Astrocyte (in vitro differentiated cells and primary cell): Measurements from ENCODE around the gene INPP5A. TPM values are rescaled to one million over a fixed set of nuclear protein-coding genes. Genes with fewer than 3 reads are reported as not detected.
A peak's percentile ranks its signal among the peaks of the same experiment; 100 is the strongest.

Source experiments
- DNase-seq: peaks from one replicate; pipeline ENCODE4 v3.0.0-alpha.2; 2010; ENCODE audit warnings: low read depth
- FAIRE-seq: peaks from 2 replicates; lab custom pipeline; 2011; peaks lifted over from hg19 to GRCh38; lab: Jason Lieb, UNC
- H2AFZ ChIP-seq: 2 replicates; pipeline ENCODE4 v1.6.0; 2012; ENCODE audit warnings: low read depth, low read length, inconsistent platforms
- H3K27ac ChIP-seq: 2 replicates; pipeline ENCODE4 v1.5.1; 2011; ENCODE audit warnings: low read depth, low read length, inconsistent platforms
- H3K27me3 ChIP-seq: 2 replicates; pipeline ENCODE4 v1.6.0; 2011; ENCODE audit warnings: low read length, inconsistent platforms; ENCODE audit not compliant: insufficient read depth
- H3K36me3 ChIP-seq: 2 replicates; pipeline ENCODE4 v1.5.1; 2011; ENCODE audit warnings: low read length, inconsistent platforms; ENCODE audit not compliant: insufficient read depth
- H3K4me1 ChIP-seq: 2 replicates; pipeline ENCODE4 v1.5.1; 2011; ENCODE audit warnings: low read length, inconsistent platforms; ENCODE audit not compliant: insufficient read depth
- H3K4me2 ChIP-seq: 2 replicates; pipeline ENCODE4 v1.6.0; 2012; ENCODE audit warnings: low read length, inconsistent platforms
- H3K4me3 ChIP-seq: 2 replicates; pipeline ENCODE4 v1.5.1; 2011; ENCODE audit warnings: low read depth, mild to moderate bottlenecking, low read length, inconsistent platforms; ENCODE audit not compliant: insufficient read depth
- H3K79me2 ChIP-seq: 2 replicates; pipeline ENCODE4 v1.6.0; 2012; ENCODE audit warnings: mild to moderate bottlenecking, low read length, inconsistent platforms; ENCODE audit not compliant: insufficient read depth
- H3K9ac ChIP-seq: 2 replicates; pipeline ENCODE4 v1.6.0; 2012; ENCODE audit warnings: mild to moderate bottlenecking, low read length, inconsistent platforms
- H3K9me3 ChIP-seq: 2 replicates; pipeline ENCODE4 v1.5.1; 2012; ENCODE audit warnings: low read depth, mild to moderate bottlenecking, low read length, inconsistent platforms; ENCODE audit not compliant: insufficient read depth
- H4K20me1 ChIP-seq: 2 replicates; pipeline ENCODE4 v1.6.0; 2012; ENCODE audit warnings: low read length, inconsistent platforms; ENCODE audit not compliant: insufficient read depth
- H3K27ac Mint-ChIP-seq: one replicate; pipeline ENCODE4 v1.8.0; 2021; ENCODE audit warnings: mild to moderate bottlenecking, mixed read lengths; ENCODE audit not compliant: unreplicated experiment
- H3K27me3 Mint-ChIP-seq: one replicate; pipeline ENCODE4 v1.8.0; 2021; ENCODE audit warnings: low read depth, mixed read lengths; ENCODE audit not compliant: unreplicated experiment
- H3K36me3 Mint-ChIP-seq: one replicate; pipeline ENCODE4 v1.8.0; 2021; ENCODE audit warnings: low read depth, mixed read lengths; ENCODE audit not compliant: unreplicated experiment
- H3K4me1 Mint-ChIP-seq: one replicate; pipeline ENCODE4 v1.8.0; 2021; ENCODE audit warnings: low read depth, mixed read lengths; ENCODE audit not compliant: unreplicated experiment
- H3K4me3 Mint-ChIP-seq: one replicate; pipeline ENCODE4 v1.8.0; 2021; ENCODE audit warnings: mild to moderate bottlenecking, moderate library complexity, mixed read lengths; ENCODE audit not compliant: unreplicated experiment
- H3K9me3 Mint-ChIP-seq: one replicate; pipeline ENCODE4 v1.8.0; 2021; ENCODE audit warnings: mild to moderate bottlenecking, mixed read lengths; ENCODE audit not compliant: unreplicated experiment
- CTCF ChIP-seq: IDR thresholded peaks from 2 replicates; pipeline ENCODE4 v1.5.1; 2011; ENCODE audit warnings: low read depth, mild to moderate bottlenecking, inconsistent platforms, low read length, moderate library complexity; ENCODE audit not compliant: insufficient read depth
- EZH2 ChIP-seq: IDR thresholded peaks from 2 replicates; pipeline ENCODE4 v1.6.1; 2012; ENCODE audit warnings: mild to moderate bottlenecking, low read length, inconsistent platforms; ENCODE audit not compliant: insufficient read depth
- total RNA-seq: library from RNA; stranded (reverse); gene quantifications from 2 replicates; pipeline ENCODE4 v1.2.1, GENCODE V29; 2021

INPP5A gene
- total RNA-seq, 1 donor from 2014 or later, result 39.1 TPM

GRCh38 chr10:132528064-132528691, 9.4 kb upstream of the INPP5A start:
- FAIRE-seq (no peak), DNase-seq (no peak)
- Mint-ChIP-seq H3K4me1 (peaks cover 16% of the 10 kb centered on the region), H3K9me3 (peaks cover 21% of the 10 kb centered on the region), H3K4me3 (no peak overlapping the region), H3K27ac (peak overlapping the region; percentile 62), H3K36me3 (peaks cover 2% of the 10 kb centered on the region), H3K27me3 (peaks cover 20% of the 10 kb centered on the region)
- Histone ChIP-seq H3K4me1 (peaks cover 20% of the 10 kb centered on the region), H4K20me1 (no peaks in the 10 kb centered on the region), H2AFZ (no peak overlapping the region), H3K4me2 (no peak overlapping the region), H3K36me3 (no peaks in the 10 kb centered on the region), H3K79me2 (no peaks in the 10 kb centered on the region), H3K9ac (no peak overlapping the region), H3K27ac (no peak overlapping the region), H3K27me3 (no peaks in the 10 kb centered on the region), H3K4me3 (no peak overlapping the region), H3K9me3 (peaks cover 2% of the 10 kb centered on the region)
- TF ChIP-seq CTCF, result no peak
- TF ChIP-seq EZH2, result no peak

GRCh38 chr10:132532179-132532578, 5.4 kb upstream of the INPP5A start:
- Histone ChIP-seq H2AFZ (no peak overlapping the region), H3K27me3 (no peaks in the 10 kb centered on the region), H3K27ac (peak overlapping the region; percentile 79), H3K79me2 (peaks cover 23% of the 10 kb centered on the region), H3K4me3 (peak overlapping the region; percentile 5), H3K4me2 (peak overlapping the region; percentile 55), H3K4me1 (peaks cover 51% of the 10 kb centered on the region), H4K20me1 (no peaks in the 10 kb centered on the region), H3K9ac (peak overlapping the region; percentile 45), H3K9me3 (peaks cover 2% of the 10 kb centered on the region), H3K36me3 (no peaks in the 10 kb centered on the region)
- DNase-seq (no peak), FAIRE-seq (no peak)
- H3K27me3 Mint-ChIP-seq, result peaks cover 6% of the 10 kb centered on the region
- H3K4me3 Mint-ChIP-seq, result no peak overlapping the region
- peak overlapping the region; percentile 73 for H3K27ac Mint-ChIP-seq
- no peaks in the 10 kb centered on the region for H3K36me3 Mint-ChIP-seq
- H3K9me3 Mint-ChIP-seq, result peaks cover 19% of the 10 kb centered on the region
- no peak for TF ChIP-seq CTCF
- TF ChIP-seq EZH2, result no peak
- peaks cover 35% of the 10 kb centered on the region for H3K4me1 Mint-ChIP-seq
